Thoracic aorta (tissue), 2 donors: ENCODE data around the gene MFN1. TPM values are rescaled to one million over a fixed set of nuclear protein-coding genes. Genes with fewer than 3 reads are reported as not detected.

Experiments used
- ATAC-seq: fragments of 150-250 bp; one replicate; pipeline ENCODE4 v1.8.0; 2017; ENCODE audit warnings: low read depth; ENCODE audit not compliant: insufficient number of reproducible peaks, low FRiP score
- DNase-seq: peaks from one replicate; pipeline ENCODE4 v3.0.0-alpha.2; 2020; ENCODE audit warnings: low spot score
- H3K27ac ChIP-seq, 2 donors: fragments of 200-600 bp; sonication (generic); 1 replicate in 1 of 2; 2 replicates in 1 of 2; pipeline ENCODE4 v1.5.1; 2016; ENCODE audit warnings: mild to moderate bottlenecking in 2 of 2, moderate library complexity in 2 of 2
- H3K27me3 ChIP-seq: fragments of 200-600 bp; sonication (generic); replicated peaks from 2 replicates; pipeline ENCODE4 v1.6.0; 2016; ENCODE audit warnings: mild to moderate bottlenecking; ENCODE audit not compliant: insufficient read depth
- H3K36me3 ChIP-seq: fragments of 200-600 bp; sonication (generic); one replicate; pipeline ENCODE4 v1.5.1; 2016
- H3K4me1 ChIP-seq, 2 donors: fragments of 200-600 bp; sonication (generic); 1 replicate in 1 of 2; 2 replicates in 1 of 2; pipeline versions ENCODE4 v1.5.1 to v1.6.0; 2016; ENCODE audit warnings: low read depth in 2 of 2, mild to moderate bottlenecking in 1 of 2; ENCODE audit not compliant: control insufficient read depth in 1 of 2
- H3K4me3 ChIP-seq: fragments of 200-600 bp; sonication (generic); 2 replicates; pipeline ENCODE4 v1.5.1; 2016; ENCODE audit warnings: mild to moderate bottlenecking
- H3K9me3 ChIP-seq: fragments of 200-600 bp; sonication (generic); 2 replicates; pipeline ENCODE4 v1.5.1; 2016
- total RNA-seq, 2 donors: library from RNA; depleted of rRNA; stranded (reverse); fragments of >200 nt; gene quantifications; one replicate each; pipeline versions ENCODE4 v1.1.0 to v1.2.3, GENCODE V29; 2016
- TF ChIP-seq, protein P1 (sequence below): fragments of 200-600 bp; sonication (generic); IDR thresholded peaks from one replicate; pipeline ENCODE4 v1.5.1; 2019; ENCODE audit warnings: antibody characterized with exemption

MFN1 gene
- total RNA-seq, 2 donors from 2014 or later = 26.3 to 57.4 TPM

DNA sequence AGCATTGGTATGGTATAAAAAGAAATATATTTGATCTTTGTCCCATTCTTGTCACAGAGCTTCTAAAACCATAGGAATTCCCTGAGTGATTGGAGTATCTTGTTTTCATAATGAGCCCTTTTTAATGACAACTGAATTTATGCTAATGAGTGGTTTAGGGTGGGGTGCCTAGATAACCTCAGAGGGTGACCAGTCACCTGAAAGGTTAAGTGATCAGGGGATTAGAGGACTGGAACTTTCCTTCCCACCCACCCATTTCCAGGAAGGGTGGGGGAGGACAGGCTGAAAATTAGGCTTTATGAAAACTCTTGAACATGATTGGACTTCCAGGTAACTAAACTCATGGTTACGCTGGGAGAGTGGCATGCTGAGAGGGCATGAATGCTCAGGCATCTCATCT is 8.5 kb downstream of the MFN1 start:
- DNase-seq (no peak), ATAC-seq (no peak)
- TF ChIP-seq, protein P1, sequence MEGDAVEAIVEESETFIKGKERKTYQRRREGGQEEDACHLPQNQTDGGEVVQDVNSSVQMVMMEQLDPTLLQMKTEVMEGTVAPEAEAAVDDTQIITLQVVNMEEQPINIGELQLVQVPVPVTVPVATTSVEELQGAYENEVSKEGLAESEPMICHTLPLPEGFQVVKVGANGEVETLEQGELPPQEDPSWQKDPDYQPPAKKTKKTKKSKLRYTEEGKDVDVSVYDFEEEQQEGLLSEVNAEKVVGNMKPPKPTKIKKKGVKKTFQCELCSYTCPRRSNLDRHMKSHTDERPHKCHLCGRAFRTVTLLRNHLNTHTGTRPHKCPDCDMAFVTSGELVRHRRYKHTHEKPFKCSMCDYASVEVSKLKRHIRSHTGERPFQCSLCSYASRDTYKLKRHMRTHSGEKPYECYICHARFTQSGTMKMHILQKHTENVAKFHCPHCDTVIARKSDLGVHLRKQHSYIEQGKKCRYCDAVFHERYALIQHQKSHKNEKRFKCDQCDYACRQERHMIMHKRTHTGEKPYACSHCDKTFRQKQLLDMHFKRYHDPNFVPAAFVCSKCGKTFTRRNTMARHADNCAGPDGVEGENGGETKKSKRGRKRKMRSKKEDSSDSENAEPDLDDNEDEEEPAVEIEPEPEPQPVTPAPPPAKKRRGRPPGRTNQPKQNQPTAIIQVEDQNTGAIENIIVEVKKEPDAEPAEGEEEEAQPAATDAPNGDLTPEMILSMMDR = no peak
- H3K27me3 ChIP-seq = no peaks in the 10 kb centered on the region
- peaks cover 33% of the 10 kb centered on the region for H3K36me3 ChIP-seq
- H3K4me3 ChIP-seq = no peak overlapping the region
- H3K9me3 ChIP-seq = no peaks in the 10 kb centered on the region
- H3K27ac ChIP-seq = no peak overlapping the region
- no peaks in the 10 kb centered on the region for H3K4me1 ChIP-seq

DNA sequence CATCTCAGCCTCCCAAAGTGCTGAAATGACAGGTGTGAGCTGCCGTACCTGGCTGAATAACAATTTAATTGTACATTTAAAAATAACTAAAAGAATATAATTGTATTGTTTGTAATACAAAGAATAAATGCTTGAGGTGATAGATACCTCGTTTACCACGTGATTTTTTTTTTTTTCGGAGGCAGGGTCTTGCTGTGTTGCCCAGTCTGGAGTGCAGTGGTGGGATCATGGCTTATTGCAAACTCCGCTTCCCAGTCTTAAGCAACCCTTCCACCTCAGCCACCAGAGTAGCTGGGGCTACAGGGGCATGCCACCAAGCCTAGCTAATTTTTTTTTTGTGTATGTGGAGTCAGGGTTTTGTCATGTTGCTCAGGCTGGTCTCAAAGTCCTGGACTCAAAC is 15.8 kb downstream of the MFN1 start:
- Histone ChIP-seq H3K27me3 (no peaks in the 10 kb centered on the region), H3K36me3 (peaks cover 42% of the 10 kb centered on the region), H3K4me1 (no peaks in the 10 kb centered on the region), H3K27ac (no peak overlapping the region), H3K4me3 (no peak overlapping the region), H3K9me3 (no peaks in the 10 kb centered on the region)
- ATAC-seq (no peak), DNase-seq (no peak)
- TF ChIP-seq, protein P1 = no peak

DNA sequence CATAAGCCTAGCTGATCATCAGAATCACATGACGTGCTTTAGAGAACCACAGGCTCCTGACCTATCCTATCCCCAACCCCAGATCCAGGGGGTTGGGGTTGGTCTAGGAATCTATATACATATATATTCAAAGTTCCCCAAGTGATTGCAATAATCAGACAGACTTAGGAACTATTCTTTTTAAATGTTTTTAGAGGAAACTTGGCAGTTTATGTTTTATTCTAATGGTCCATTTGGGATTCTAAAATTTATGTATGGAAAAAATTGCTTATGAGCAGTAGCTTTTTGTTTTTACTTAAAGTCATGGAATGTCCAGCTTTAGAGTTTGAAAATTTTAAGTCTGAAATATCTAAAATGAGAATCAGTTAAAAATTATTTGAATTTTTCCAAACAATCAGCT is 22.1 kb downstream of the MFN1 start:
- no peaks in the 10 kb centered on the region for H3K27me3 ChIP-seq
- TF ChIP-seq, protein P1 = no peak
- no peak for ATAC-seq
- H3K27ac ChIP-seq = no peak overlapping the region
- no peaks in the 10 kb centered on the region for H3K9me3 ChIP-seq
- no peak overlapping the region for H3K4me3 ChIP-seq
- no peak for DNase-seq
- no peaks in the 10 kb centered on the region for H3K4me1 ChIP-seq
- peaks cover 27% of the 10 kb centered on the region for H3K36me3 ChIP-seq

DNA sequence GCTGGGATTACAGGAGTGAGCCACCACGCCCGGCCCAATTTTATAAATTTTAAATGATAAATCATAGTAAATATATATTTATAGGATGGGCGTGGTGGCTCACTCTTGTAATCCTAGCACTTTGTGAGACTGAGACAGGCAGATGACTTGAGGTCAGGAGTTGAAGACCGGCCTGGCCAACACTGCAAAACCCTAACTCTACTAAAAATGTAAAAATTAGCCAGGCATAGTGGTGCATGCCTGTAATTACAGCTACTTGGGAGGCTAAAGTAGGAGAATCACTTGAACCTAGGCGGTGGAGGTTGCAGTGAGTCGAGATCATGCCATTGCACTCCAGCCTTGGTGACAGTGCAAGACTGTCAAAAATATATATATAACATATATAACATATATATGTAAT is 26.4 kb downstream of the MFN1 start:
- Histone ChIP-seq H3K27me3 (no peaks in the 10 kb centered on the region), H3K4me3 (no peak overlapping the region), H3K9me3 (no peaks in the 10 kb centered on the region), H3K27ac (no peak overlapping the region), H3K36me3 (peaks cover 23% of the 10 kb centered on the region), H3K4me1 (no peaks in the 10 kb centered on the region)
- DNase-seq (no peak), ATAC-seq (no peak)
- TF ChIP-seq, protein P1 = no peak

DNA sequence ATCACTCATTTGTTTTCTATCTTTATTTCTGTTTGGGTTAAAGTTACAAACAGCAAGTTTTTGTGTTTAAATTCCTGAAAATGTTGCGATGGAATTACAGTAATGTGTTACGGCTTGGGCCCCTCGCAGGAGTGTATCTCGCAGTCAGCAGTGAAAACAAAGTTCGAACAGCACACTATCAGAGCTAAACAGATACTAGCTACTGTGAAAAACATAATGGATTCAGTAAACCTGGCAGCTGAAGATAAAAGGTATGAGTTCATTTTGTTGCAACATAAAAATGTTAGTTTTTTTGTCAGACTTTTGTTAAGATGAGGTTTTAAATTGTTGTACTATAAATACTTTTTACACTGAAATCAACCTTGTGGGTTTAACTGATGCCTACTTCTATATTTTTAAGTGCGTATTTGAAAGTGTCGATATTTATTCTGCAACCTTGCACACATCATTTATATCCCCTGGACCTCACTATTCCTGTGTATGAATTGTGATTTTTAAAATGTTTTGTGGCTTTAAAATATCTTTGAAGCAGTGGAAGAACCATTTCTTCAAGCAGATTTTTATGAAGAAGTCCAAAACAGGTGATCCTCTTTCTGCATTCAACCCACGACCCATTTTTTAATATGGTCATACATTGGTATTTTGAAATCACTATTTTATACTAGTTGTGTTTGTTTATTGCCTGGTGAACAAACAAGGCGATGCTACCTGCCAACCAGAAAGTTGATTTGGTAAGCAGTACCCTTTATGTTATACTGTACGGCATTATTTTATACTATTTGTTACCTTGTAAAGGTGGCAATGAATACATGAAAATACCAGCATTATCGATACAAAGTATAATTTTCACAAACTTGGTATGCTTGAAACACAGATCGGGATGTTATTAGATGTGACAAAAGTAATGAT is 27.8 kb downstream of the MFN1 start:
- no peaks in the 10 kb centered on the region for H3K4me1 ChIP-seq
- ATAC-seq = no peak
- H3K4me3 ChIP-seq = no peak overlapping the region
- H3K9me3 ChIP-seq = no peaks in the 10 kb centered on the region
- H3K27ac ChIP-seq = no peak overlapping the region
- no peaks in the 10 kb centered on the region for H3K27me3 ChIP-seq
- TF ChIP-seq, protein P1 = no peak
- DNase-seq = no peak
- peaks cover 24% of the 10 kb centered on the region for H3K36me3 ChIP-seq
